ENCODE data around the gene ENOX1. TPM values are rescaled to one million over a fixed set of nuclear protein-coding genes. Genes with fewer than 3 reads are reported as not detected.

Gene ENOX1
- total and polyA plus RNA-seq, 2 of the 13 experiments (the other 11 are each of a cell fraction or from before 2014, with no cell fraction given) = not detected

DNA sequence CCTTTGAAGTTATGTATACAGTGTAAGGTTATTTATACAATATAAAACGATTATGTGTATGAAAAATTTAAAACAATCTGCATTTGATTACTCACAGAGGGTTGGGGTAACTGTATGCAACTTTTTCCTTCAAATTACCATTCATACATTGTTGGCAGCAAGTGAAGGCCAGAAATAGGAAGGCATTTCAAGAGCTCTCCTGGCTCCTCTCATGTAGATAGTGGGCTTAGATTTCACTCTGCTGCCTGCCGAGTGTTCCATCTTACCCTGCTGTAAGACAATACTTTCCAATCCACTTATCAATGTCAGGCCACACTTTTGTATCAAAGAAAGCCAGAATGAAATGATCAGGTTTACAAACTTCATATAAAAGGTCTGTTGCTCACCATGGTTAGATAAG, 518.1 kb downstream of the ENOX1 start (continued):
- TF ChIP-seq ZBTB43 (CRISPR knock-in tag; conservative IDR thresholded peaks at IDR 0.05) = no peak
- TF ChIP-seq, protein P1, sequence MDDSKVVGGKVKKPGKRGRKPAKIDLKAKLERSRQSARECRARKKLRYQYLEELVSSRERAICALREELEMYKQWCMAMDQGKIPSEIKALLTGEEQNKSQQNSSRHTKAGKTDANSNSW (CRISPR knock-in tag; IDR thresholded peaks at IDR 0.05; ENCODE audit: borderline replicate concordance) = no peak
- TF ChIP-seq FOXA3 (CRISPR knock-in tag; IDR thresholded peaks at IDR 0.05) = no peak
- no peak for TF ChIP-seq ZNF34 (CRISPR knock-in tag; IDR thresholded peaks at IDR 0.05; ENCODE audit: borderline replicate concordance)
- TF ChIP-seq ZSCAN20 (CRISPR knock-in tag; IDR thresholded peaks at IDR 0.05; ENCODE audit: borderline replicate concordance) = no peak
- TF ChIP-seq ZNF746 (CRISPR knock-in tag; IDR thresholded peaks at IDR 0.05) = no peak

GRCh38 chr13:43267916-43268315, 518.9 kb downstream of the ENOX1 start:
- Histone ChIP-seq H4K20me1 (ENCODE audit: insufficient read depth, low read length) (no peaks in the 10 kb centered on the region), H3K79me2 (ENCODE audit: insufficient read depth, low read length) (no peaks in the 10 kb centered on the region), H3K9me3 (ENCODE audit: low read length) (no peaks in the 10 kb centered on the region), H3K4me2 (ENCODE audit: low read depth, low read length) (no peak overlapping the region), H3K9ac (ENCODE audit: insufficient read depth, low read depth, low read length) (no peak overlapping the region), H3K4me3 (replicated peaks in 1 of 3; ENCODE audit: insufficient read depth in 1 of 3, low read depth in 2 of 3, low read length in 3 of 3) (no peak overlapping the region), H2AFZ (ENCODE audit: low read length) (no peak overlapping the region), H3K27ac (ENCODE audit: extremely low read length, insufficient read depth, low read length) (no peak overlapping the region), H3K4me1 (ENCODE audit: insufficient read depth, low read length) (peaks cover 10% of the 10 kb centered on the region; the same call in 1 of the 2 replicates), H3K27me3 (ENCODE audit: control insufficient read depth in 1 of 2, insufficient read depth in 2 of 2, low read length in 2 of 2) (no peaks in the 10 kb centered on the region; a peak in 1 of 5 replicates), H3K36me3 (replicated peaks in 1 of 2; ENCODE audit: control insufficient read depth in 1 of 2, insufficient read depth in 2 of 2, low read length in 2 of 2) (no peaks in the 10 kb centered on the region)
- in situ Hi-C loops (cut with HindIII; ENCODE audit: extremely low pct_ligation_motif_present, low pct_unique_long_range_greater_than_20kb) = no loop called here
- TF ChIP-seq NAIF1 (CRISPR knock-in tag; IDR thresholded peaks at IDR 0.05; ENCODE audit: borderline replicate concordance) (no peak), ZNF44 (CRISPR knock-in tag; IDR thresholded peaks at IDR 0.05) (no peak), CHD2 (IDR thresholded peaks at IDR 0.05; ENCODE audit: low read depth, low read length) (no peak), JDP2 (CRISPR knock-in tag; IDR thresholded peaks at IDR 0.05; ENCODE audit: borderline replicate concordance) (no peak), GTF3A (CRISPR knock-in tag; conservative IDR thresholded peaks at IDR 0.05) (no peak), ZNF607 (CRISPR knock-in tag; IDR thresholded peaks at IDR 0.05; ENCODE audit: borderline replicate concordance) (no peak), ZNF773 (CRISPR knock-in tag; IDR thresholded peaks at IDR 0.05; ENCODE audit: borderline replicate concordance) (no peak), ZNF225 (CRISPR knock-in tag; IDR thresholded peaks at IDR 0.05) (no peak), ZNF256 (CRISPR knock-in tag; conservative IDR thresholded peaks at IDR 0.05) (no peak), STAG1 (CRISPR knock-in tag; IDR thresholded peaks at IDR 0.05) (no peak), ZNF557 (CRISPR knock-in tag; IDR thresholded peaks at IDR 0.05) (no peak), ZZZ3 (CRISPR knock-in tag; IDR thresholded peaks at IDR 0.05; ENCODE audit: borderline replicate concordance) (no peak), SP2 (CRISPR knock-in tag; IDR thresholded peaks at IDR 0.05) (no peak), MATR3 (CRISPR knock-in tag; IDR thresholded peaks at IDR 0.05) (no peak), ZFP36L1 (CRISPR knock-in tag; IDR thresholded peaks at IDR 0.05) (no peak)
- TF ChIP-seq, protein P2, sequence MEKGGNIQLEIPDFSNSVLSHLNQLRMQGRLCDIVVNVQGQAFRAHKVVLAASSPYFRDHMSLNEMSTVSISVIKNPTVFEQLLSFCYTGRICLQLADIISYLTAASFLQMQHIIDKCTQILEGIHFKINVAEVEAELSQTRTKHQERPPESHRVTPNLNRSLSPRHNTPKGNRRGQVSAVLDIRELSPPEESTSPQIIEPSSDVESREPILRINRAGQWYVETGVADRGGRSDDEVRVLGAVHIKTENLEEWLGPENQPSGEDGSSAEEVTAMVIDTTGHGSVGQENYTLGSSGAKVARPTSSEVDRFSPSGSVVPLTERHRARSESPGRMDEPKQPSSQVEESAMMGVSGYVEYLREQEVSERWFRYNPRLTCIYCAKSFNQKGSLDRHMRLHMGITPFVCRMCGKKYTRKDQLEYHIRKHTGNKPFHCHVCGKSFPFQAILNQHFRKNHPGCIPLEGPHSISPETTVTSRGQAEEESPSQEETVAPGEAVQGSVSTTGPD (CRISPR knock-in tag; IDR thresholded peaks at IDR 0.05) = no peak
- ChIA-PET CTCF (ENCODE audit: low intra/inter-chr PET ratio, low total read pairs) (no interaction called here), POLR2A (no interaction called here)
- no peak for ATAC-seq
- no TSS peak for BruUV-seq (replicated peaks)
- no peak for DNase-seq (ENCODE audit: low spot score)
- FAIRE-seq = no peak
- 34% methylated on average over 3 of the region's 3 CpGs for WGBS (ENCODE audit: low lambda C conversion rate)
- intact Hi-C loops (cut with micrococcal nuclease; ENCODE audit: unreplicated experiment) = no loop called here

All from HepG2 (cell line).